Measurements from ENCODE around the gene AZU1.

DNA sequence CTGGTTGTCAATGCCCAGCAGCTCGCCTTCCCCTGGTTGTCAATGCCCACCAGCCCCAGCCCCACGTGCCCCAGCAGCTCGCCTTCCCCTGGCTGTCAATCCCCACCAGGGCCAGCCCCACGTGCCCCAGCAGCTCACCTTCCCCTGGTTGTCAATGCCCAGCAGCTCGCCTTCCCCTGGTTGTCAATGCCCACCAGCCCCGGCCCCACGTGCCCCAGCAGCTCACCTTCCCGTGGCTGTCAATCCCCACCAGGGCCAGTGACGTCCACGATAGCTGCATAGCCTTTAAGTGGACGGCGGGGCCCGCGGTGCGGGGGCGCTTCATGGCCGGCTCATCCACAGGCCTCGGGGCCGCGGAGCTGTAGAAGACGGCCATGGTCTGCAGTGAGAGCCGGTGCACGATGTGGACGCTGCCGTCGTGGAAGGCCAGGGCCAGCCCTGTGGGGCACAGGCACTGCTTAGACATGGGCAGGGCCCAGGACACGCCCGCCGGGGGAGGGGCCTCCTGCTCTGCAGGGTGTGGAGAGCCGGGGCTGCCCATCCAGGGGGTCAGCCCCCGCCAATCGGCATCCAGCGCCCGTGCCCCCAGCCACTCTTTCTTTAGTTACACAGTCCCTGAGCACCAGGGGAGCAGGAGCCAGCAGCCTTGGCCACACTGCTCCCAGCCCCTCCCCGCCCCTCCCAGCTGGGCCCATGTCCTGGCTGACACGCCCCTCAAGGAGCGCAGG lies 52.2 kb downstream of the AZU1 start:
- TF ChIP-seq POLR2A (IDR thresholded peaks at IDR 0.05) (no peak), CTCF (IDR thresholded peaks at IDR 0.05) (no peak), POLR2AphosphoS5 (IDR thresholded peaks at IDR 0.05) (no peak)

Data from prostate gland (tissue), 2 donors.